Vagina (tissue), 2 donors: Measurements from ENCODE around the gene WBP11. TPM values are rescaled to one million over a fixed set of nuclear protein-coding genes. Genes with fewer than 3 reads are reported as not detected.

ENCODE experiments used
- DNase-seq, 2 donors: peaks; one replicate each; pipeline ENCODE4 v3.0.0-alpha.2; 2017; ENCODE audit errors: extremely low spot score in 2 of 2
- H3K27ac ChIP-seq: fragments of 200-600 bp; sonication (generic); one replicate; pipeline ENCODE4 v1.5.1; 2019
- H3K27me3 ChIP-seq: fragments of 200-600 bp; sonication (generic); one replicate; pipeline ENCODE4 v1.5.1; 2019
- H3K36me3 ChIP-seq, 2 donors: fragments of 200-600 bp; sonication (generic); one replicate each; pipeline ENCODE4 v1.5.1; 2017 to 2019
- H3K4me1 ChIP-seq: fragments of 200-600 bp; sonication (generic); one replicate; pipeline ENCODE4 v1.5.1; 2019
- H3K4me3 ChIP-seq, 2 donors: fragments of 200-600 bp; sonication (generic); 1 replicate in 1 of 2; 2 replicates in 1 of 2; pipeline ENCODE4 v1.5.1; 2016 to 2019
- H3K9me3 ChIP-seq: fragments of 200-600 bp; sonication (generic); one replicate; pipeline ENCODE4 v1.5.1; 2019
- CTCF ChIP-seq, 3 experiments: fragments of 450-650 bp in 2 of 3; fragments of 200-600 bp in 1 of 3; sonication (generic) in 1 of 3; IDR thresholded peaks; one replicate each; pipeline ENCODE4 v1.5.1; 2017 to 2019; ENCODE audit warnings: antibody characterized with exemption in 3 of 3, mild to moderate bottlenecking in 2 of 3, moderate library complexity in 2 of 3
- POLR2A ChIP-seq, 2 donors: fragments of 450-650 bp; IDR thresholded peaks; one replicate each; pipeline ENCODE4 v1.6.1; 2017; ENCODE audit warnings: antibody characterized with exemption in 2 of 2, mild to moderate bottlenecking in 2 of 2, moderate library complexity in 2 of 2
- POLR2AphosphoS5 ChIP-seq, 2 donors: sonication (generic); formaldehyde crosslinking; IDR thresholded peaks; one replicate each; pipeline ENCODE4 v1.9.0; 2017; ENCODE audit warnings: antibody characterized with exemption in 2 of 2, mild to moderate bottlenecking in 2 of 2, low read depth in 1 of 2; ENCODE audit not compliant: insufficient read depth in 1 of 2
- intact Hi-C: fragments of 100-400 bp; cut with DNase I; formaldehyde crosslinking; loops from one replicate; pipeline ENCODE4 v1.15.1; 2023
- total RNA-seq: library from RNA; depleted of rRNA; stranded (reverse); fragments of >200 nt; gene quantifications from one replicate; pipeline ENCODE4 v1.2.3, GENCODE V29; 2016

WBP11 gene
- total RNA-seq, 1 donor from 2014 or later = 12.8 TPM

- Histone ChIP-seq H3K27me3 (no peaks in the 10 kb centered on the region), H3K4me1 (peaks cover 24% of the 10 kb centered on the region), H3K27ac (no peak overlapping the region), H3K36me3 (no peaks in the 10 kb centered on the region), H3K9me3 (no peaks in the 10 kb centered on the region), H3K4me3 (no peak overlapping the region)
- DNase-seq = no peak
- intact Hi-C loops = loop anchor here (10.0 kb wide), 1 partner anchor 108 kb away; the partner anchor contains the start of gene MGP
- peak in 1 of 2 donors; percentile 16 for TF ChIP-seq POLR2AphosphoS5 (IDR thresholded peaks at IDR 0.05; ENCODE audit: insufficient read depth in 1 of 2, low read depth in 1 of 2)
- TF ChIP-seq CTCF (IDR thresholded peaks at IDR 0.05) = no peak
These were observed 26.0 kb downstream of the WBP11 start for GRCh38 chr12:14777271-14777670.

- intact Hi-C loops = loop anchor here (10.0 kb wide), 1 partner anchor 108 kb away; the partner anchor contains the start of gene MGP
- Histone ChIP-seq H3K4me3 (peak overlapping the region; percentile 79 to 85), H3K27ac (peak overlapping the region; percentile 91)
These were observed 26.9 kb downstream of the WBP11 start for GRCh38 chr12:14776236-14776961.

DNA sequence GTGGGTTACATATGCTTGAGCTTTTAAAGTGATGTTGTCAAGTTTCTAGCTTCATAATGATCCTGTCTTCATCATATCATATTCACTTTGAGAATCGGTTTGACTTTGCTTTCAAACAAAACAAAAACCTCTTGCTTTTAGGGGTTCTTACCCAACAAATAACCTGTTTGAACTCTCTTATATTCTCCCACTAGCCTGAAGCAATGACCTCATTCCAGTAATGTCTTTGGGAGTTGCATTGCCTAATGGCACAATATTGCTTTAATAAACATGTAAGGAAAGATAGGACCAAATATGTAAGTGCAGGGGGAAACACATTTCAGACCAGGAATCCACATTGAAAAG, 27.7 kb downstream of the WBP11 start:
- intact Hi-C loops = loop anchor here (10.0 kb wide), 1 partner anchor 109 kb away; the partner anchor contains the start of gene MGP
- H3K4me1 ChIP-seq = peaks cover 33% of the 10 kb centered on the region
- no peaks in the 10 kb centered on the region for H3K27me3 ChIP-seq
- peak overlapping the region; percentile 79 to 85 for H3K4me3 ChIP-seq
- H3K9me3 ChIP-seq = no peaks in the 10 kb centered on the region
- TF ChIP-seq POLR2AphosphoS5 (IDR thresholded peaks at IDR 0.05; ENCODE audit: insufficient read depth in 1 of 2, low read depth in 1 of 2) (no peak), CTCF (IDR thresholded peaks at IDR 0.05) (no peak)
- H3K27ac ChIP-seq = peak overlapping the region; percentile 91
- H3K36me3 ChIP-seq = no peaks in the 10 kb centered on the region
- DNase-seq = no peak

More at GRCh38 chr12:14776236-14776961, 26.9 kb downstream of the WBP11 start:
- Histone ChIP-seq H3K4me1 (peaks cover 32% of the 10 kb centered on the region), H3K9me3 (no peaks in the 10 kb centered on the region), H3K27me3 (no peaks in the 10 kb centered on the region), H3K36me3 (no peaks in the 10 kb centered on the region)
- TF ChIP-seq CTCF (IDR thresholded peaks at IDR 0.05) = no peak
- no peak for TF ChIP-seq POLR2A (IDR thresholded peaks at IDR 0.05)
- no peak for TF ChIP-seq POLR2AphosphoS5 (IDR thresholded peaks at IDR 0.05; ENCODE audit: insufficient read depth in 1 of 2, low read depth in 1 of 2)
- DNase-seq = no peak

GRCh38 chr12:14774906-14775635, 28.2 kb downstream of the WBP11 start:
- intact Hi-C loops = loop anchor here (10.0 kb wide), 1 partner anchor 110 kb away; the partner anchor contains the start of gene MGP
- Histone ChIP-seq H3K4me1 (peaks cover 33% of the 10 kb centered on the region), H3K9me3 (no peaks in the 10 kb centered on the region), H3K4me3 (peak overlapping the region; percentile 79 to 85), H3K27me3 (no peaks in the 10 kb centered on the region), H3K36me3 (no peaks in the 10 kb centered on the region), H3K27ac (peak overlapping the region; percentile 91)
- peak in 1 of 2 donors; percentile 92 for DNase-seq
- TF ChIP-seq POLR2A (IDR thresholded peaks at IDR 0.05) = peak in 1 of 2 donors; percentile 8
- peak in 1 of 2 donors; percentile 56 for TF ChIP-seq POLR2AphosphoS5 (IDR thresholded peaks at IDR 0.05; ENCODE audit: insufficient read depth in 1 of 2, low read depth in 1 of 2)
- TF ChIP-seq CTCF (IDR thresholded peaks at IDR 0.05) = peak in 1 of 3 experiments; percentile 8
